Endodermal cell (in vitro differentiated cells): ENCODE measurements around the gene OGFOD2. TPM values are rescaled to one million over a fixed set of nuclear protein-coding genes. Genes with fewer than 3 reads are reported as not detected.
"Not testable (repeated sequence)": the region's sequence is repeated elsewhere in the genome, so short reads cannot be mapped to it uniquely, and the experiment has no call there.

Experiments
- DNase-seq: peaks from one replicate; pipeline ENCODE4 v3.0.0-alpha.2; 2017
- H3K27ac ChIP-seq: 2 replicates; pipeline ENCODE4 v1.5.1; 2013; ENCODE audit warnings: mild to moderate bottlenecking, low read depth, low read length, moderate library complexity
- H3K27me3 ChIP-seq: 2 replicates; pipeline ENCODE4 v1.6.1; 2013; ENCODE audit warnings: mild to moderate bottlenecking, low read length, moderate library complexity; ENCODE audit not compliant: insufficient read depth, control insufficient read depth, poor library complexity, severe bottlenecking
- H3K36me3 ChIP-seq: 2 replicates; pipeline ENCODE4 v1.7.0; 2013; ENCODE audit warnings: mild to moderate bottlenecking, low read length, moderate library complexity; ENCODE audit not compliant: control insufficient read depth, insufficient read depth
- H3K4me1 ChIP-seq: one replicate; pipeline ENCODE4 v1.7.0; 2013; ENCODE audit warnings: low read length; ENCODE audit not compliant: control insufficient read depth, insufficient read depth
- H3K4me3 ChIP-seq: 2 replicates; pipeline ENCODE4 v1.5.1; 2013; ENCODE audit warnings: mild to moderate bottlenecking, low read length, moderate library complexity
- H3K9ac ChIP-seq: 2 replicates; pipeline ENCODE4 v1.6.1; 2013; ENCODE audit warnings: mild to moderate bottlenecking, low read length, moderate library complexity; ENCODE audit not compliant: poor library complexity, severe bottlenecking; ENCODE audit errors: extremely low read depth
- H3K9me3 ChIP-seq: 2 replicates; pipeline ENCODE4 v1.6.1; 2013; ENCODE audit warnings: mild to moderate bottlenecking, low read length, moderate library complexity; ENCODE audit not compliant: control insufficient read depth
- H3K27ac Mint-ChIP-seq: 2 replicates; pipeline ENCODE4 v1.8.0; 2020; ENCODE audit warnings: mixed read lengths
- H3K27me3 Mint-ChIP-seq: 2 replicates; pipeline ENCODE4 v1.8.0; 2021; ENCODE audit warnings: mild to moderate bottlenecking, mixed read lengths; ENCODE audit not compliant: insufficient read depth
- H3K36me3 Mint-ChIP-seq: 2 replicates; pipeline ENCODE4 v1.8.0; 2020; ENCODE audit warnings: low read depth, mixed read lengths
- H3K4me1 Mint-ChIP-seq: 2 replicates; pipeline ENCODE4 v1.8.0; 2020; ENCODE audit warnings: mixed read lengths
- H3K4me3 Mint-ChIP-seq: 2 replicates; pipeline ENCODE4 v1.8.0; 2020; ENCODE audit warnings: mild to moderate bottlenecking, moderate library complexity, mixed read lengths
- H3K9me3 Mint-ChIP-seq: 2 replicates; pipeline ENCODE4 v1.8.0; 2020; ENCODE audit warnings: mild to moderate bottlenecking, mixed read lengths
- CTCF ChIP-seq: fragments of 200-600 bp; sonication (generic); conservative IDR thresholded peaks from 2 replicates; pipeline ENCODE4 v1.5.0; 2021; ENCODE audit warnings: antibody characterized with exemption, mild to moderate bottlenecking
- WGBS, 2 experiments: methylation state at CpG; one replicate each; pipeline versions ENCODE4 v1.1.5 to v1.1.7; 2013; ENCODE audit warnings: missing lambda C conversion rate in 2 of 2, mixed read lengths in 1 of 2; ENCODE audit not compliant: insufficient coverage in 1 of 2, insufficient read length in 1 of 2; 5-methylcytosine and 5-hydroxymethylcytosine counted together
- total RNA-seq, 2 donors: library from RNA; stranded (reverse); fragmentation: NEBNext Ultra II Directional in 1 of 2; extraction: Animal tissue kit (Norgen Biotek cat#: 25700) in 1 of 2; gene quantifications; 2 replicates in 1 of 2; 3 replicates in 1 of 2; pipeline ENCODE4 v1.2.1, GENCODE V29; 2021

Gene OGFOD2
- total RNA-seq, 2 donors from 2014 or later, result 17.5 to 19.9 TPM

- H3K27me3 ChIP-seq, result no peaks in the 10 kb centered on the region
- Mint-ChIP-seq H3K36me3 (peaks cover 6% of the 10 kb centered on the region), H3K4me1 (peaks cover 2% of the 10 kb centered on the region), H3K27ac (no peak overlapping the region), H3K9me3 (no peaks in the 10 kb centered on the region), H3K27me3 (no peaks in the 10 kb centered on the region), H3K4me3 (no peak overlapping the region)
- DNase-seq, result no peak
- H3K36me3 ChIP-seq, result no peaks in the 10 kb centered on the region
- H3K9me3 ChIP-seq, result no peaks in the 10 kb centered on the region
- no peak for TF ChIP-seq CTCF
- 94 to 95% methylated on average over 16 to 19 of the region's 19 CpGs for WGBS, 2 experiments
- no peak overlapping the region for H3K4me3 ChIP-seq
- no peak overlapping the region for H3K27ac ChIP-seq
- H3K9ac ChIP-seq, result no peak overlapping the region
- H3K4me1 ChIP-seq, result no peaks in the 10 kb centered on the region
Measured at GRCh38 chr12:123013185-123014095, 38.4 kb downstream of the OGFOD2 start.

GRCh38 chr12:123014473-123014872 is 39.4 kb downstream of the OGFOD2 start:
- H3K27ac ChIP-seq, DNase-seq, H3K9me3 ChIP-seq, H3K27me3 Mint-ChIP-seq, H3K36me3 Mint-ChIP-seq, H3K4me1 ChIP-seq, H3K9me3 Mint-ChIP-seq, H3K9ac ChIP-seq, H3K4me3 ChIP-seq, H3K36me3 ChIP-seq, H3K27ac Mint-ChIP-seq, H3K4me3 Mint-ChIP-seq, H3K4me1 Mint-ChIP-seq, H3K27me3 ChIP-seq: not testable (repeated sequence)
- WGBS, 2 experiments, result 89 to 97% methylated on average over 4 of the region's 4 CpGs

DNA sequence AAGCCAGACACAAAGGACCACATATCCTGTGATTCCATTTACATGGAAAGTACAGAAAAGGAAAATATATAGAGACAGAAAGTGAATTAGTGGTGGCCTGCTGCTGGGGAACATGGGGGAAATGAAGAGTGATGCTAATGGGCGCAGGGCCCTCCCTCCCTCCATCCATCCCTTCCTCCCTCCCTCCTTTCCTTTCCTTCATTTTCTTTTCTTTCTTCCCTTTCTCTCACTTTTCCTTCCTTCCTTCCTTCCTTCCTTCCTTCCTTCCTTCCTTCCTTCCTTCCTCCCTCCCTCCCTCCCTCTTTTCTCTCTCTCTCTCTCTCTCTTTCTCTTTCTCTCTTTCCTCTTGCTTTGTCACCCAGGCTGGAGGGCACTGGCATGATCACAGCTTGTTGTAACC is 42.7 kb downstream of the OGFOD2 start:
- no peak overlapping the region for H3K4me3 Mint-ChIP-seq
- no peak for TF ChIP-seq CTCF
- WGBS, 2 experiments, result 100% methylated on average over 1 of the region's 1 CpG
- no peak overlapping the region for H3K27ac Mint-ChIP-seq
- peaks cover 10% of the 10 kb centered on the region for H3K4me1 Mint-ChIP-seq
- no peaks in the 10 kb centered on the region for H3K4me1 ChIP-seq
- H3K27ac ChIP-seq, result no peak overlapping the region
- peaks cover 6% of the 10 kb centered on the region for H3K36me3 Mint-ChIP-seq
- no peaks in the 10 kb centered on the region for H3K27me3 ChIP-seq
- H3K9me3 Mint-ChIP-seq, result no peaks in the 10 kb centered on the region
- H3K36me3 ChIP-seq, result no peaks in the 10 kb centered on the region
- H3K27me3 Mint-ChIP-seq, result no peaks in the 10 kb centered on the region
- no peak overlapping the region for H3K4me3 ChIP-seq
- H3K9me3 ChIP-seq, result no peaks in the 10 kb centered on the region
- no peak for DNase-seq
- H3K9ac ChIP-seq, result no peak overlapping the region
